ENCODE data around the gene WDR37. TPM values are rescaled to one million over a fixed set of nuclear protein-coding genes. Genes with fewer than 3 reads are reported as not detected.

Gene WDR37
- total RNA-seq, 1 experiment from 2014 or later, result 20.6 TPM

DNA sequence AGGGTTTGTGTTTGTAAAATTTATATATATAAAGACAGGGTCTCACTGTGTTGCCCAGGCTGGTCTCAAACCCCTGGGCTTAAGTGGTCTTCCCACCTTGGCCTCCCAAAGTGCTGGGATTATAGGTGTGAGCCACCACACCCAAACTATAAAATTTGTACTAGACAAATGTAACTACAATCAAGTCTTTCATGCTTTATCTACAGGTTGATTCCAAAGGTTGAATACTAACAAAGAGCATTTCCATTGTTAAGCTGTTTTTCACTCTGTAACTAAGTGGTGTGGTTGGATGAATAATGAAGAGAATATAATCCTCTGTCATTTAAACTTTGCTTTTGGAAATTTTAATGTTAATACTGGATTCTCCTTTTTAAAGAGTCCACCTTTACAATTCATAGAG, 22.5 kb downstream of the WDR37 start:
- Mint-ChIP-seq H3K27me3 (ENCODE audit: insufficient read depth, unreplicated experiment) (no peaks in the 10 kb centered on the region), H3K36me3 (ENCODE audit: insufficient read depth, unreplicated experiment) (peaks cover 46% of the 10 kb centered on the region), H3K9me3 (ENCODE audit: unreplicated experiment) (no peaks in the 10 kb centered on the region), H3K27ac (ENCODE audit: unreplicated experiment) (no peak overlapping the region), H3K4me3 (ENCODE audit: unreplicated experiment) (no peak overlapping the region), H3K4me1 (ENCODE audit: low read depth, unreplicated experiment) (no peaks in the 10 kb centered on the region)
- DNase-seq, result no peak
- Histone ChIP-seq H3K4me1 (no peaks in the 10 kb centered on the region), H3K9me3 (0 out of 2 replicates have a peak, but pooled peaks cover 3% of the 10 kb centered on the region), H3K4me3 (ENCODE audit: low read depth, low read length) (no peak overlapping the region), H3K27me3 (replicated peaks; ENCODE audit: control insufficient read depth, insufficient read depth, low read length) (no peaks in the 10 kb centered on the region), H3K36me3 (ENCODE audit: control insufficient read depth, insufficient read depth, low read length) (0 out of 2 replicates have a peak, but pooled peaks cover 1% of the 10 kb centered on the region)
- TF ChIP-seq, protein P1, sequence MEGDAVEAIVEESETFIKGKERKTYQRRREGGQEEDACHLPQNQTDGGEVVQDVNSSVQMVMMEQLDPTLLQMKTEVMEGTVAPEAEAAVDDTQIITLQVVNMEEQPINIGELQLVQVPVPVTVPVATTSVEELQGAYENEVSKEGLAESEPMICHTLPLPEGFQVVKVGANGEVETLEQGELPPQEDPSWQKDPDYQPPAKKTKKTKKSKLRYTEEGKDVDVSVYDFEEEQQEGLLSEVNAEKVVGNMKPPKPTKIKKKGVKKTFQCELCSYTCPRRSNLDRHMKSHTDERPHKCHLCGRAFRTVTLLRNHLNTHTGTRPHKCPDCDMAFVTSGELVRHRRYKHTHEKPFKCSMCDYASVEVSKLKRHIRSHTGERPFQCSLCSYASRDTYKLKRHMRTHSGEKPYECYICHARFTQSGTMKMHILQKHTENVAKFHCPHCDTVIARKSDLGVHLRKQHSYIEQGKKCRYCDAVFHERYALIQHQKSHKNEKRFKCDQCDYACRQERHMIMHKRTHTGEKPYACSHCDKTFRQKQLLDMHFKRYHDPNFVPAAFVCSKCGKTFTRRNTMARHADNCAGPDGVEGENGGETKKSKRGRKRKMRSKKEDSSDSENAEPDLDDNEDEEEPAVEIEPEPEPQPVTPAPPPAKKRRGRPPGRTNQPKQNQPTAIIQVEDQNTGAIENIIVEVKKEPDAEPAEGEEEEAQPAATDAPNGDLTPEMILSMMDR (IDR thresholded peaks at IDR 0.05; ENCODE audit: insufficient read depth in 1 of 2, low read depth in 1 of 2, low read length in 1 of 2, severe bottlenecking in 1 of 2, unreplicated experiment in 1 of 2), result no peak
- ChIA-PET POLR2A (no interaction called here), CTCF (no interaction called here)
- BruUV-seq (replicated peaks), result no TSS peak
- intact Hi-C loops (cut with micrococcal nuclease; ENCODE audit: unreplicated experiment), result no loop called here

DNA sequence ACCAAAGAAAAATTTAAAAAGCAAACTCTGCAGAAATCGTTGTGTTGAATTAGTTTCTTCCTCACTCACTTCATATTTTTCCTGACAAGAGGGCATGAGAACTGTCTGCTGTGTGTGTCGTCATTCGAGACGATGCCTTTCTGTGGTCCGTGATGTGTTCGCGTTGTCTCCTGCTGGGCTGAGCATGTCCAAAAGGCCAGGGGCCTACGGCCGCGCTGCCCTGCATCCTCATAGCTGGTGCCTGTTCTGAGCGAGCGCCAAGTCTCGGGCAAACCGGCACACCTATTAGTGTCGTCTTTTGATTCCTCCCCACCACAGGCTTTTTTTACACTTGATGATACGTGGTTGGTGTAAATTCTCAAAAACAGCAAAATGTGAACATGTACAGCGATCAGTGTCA, 27.4 kb downstream of the WDR37 start:
- Mint-ChIP-seq H3K27ac (ENCODE audit: unreplicated experiment) (no peak overlapping the region), H3K9me3 (ENCODE audit: unreplicated experiment) (no peaks in the 10 kb centered on the region), H3K4me1 (ENCODE audit: low read depth, unreplicated experiment) (no peaks in the 10 kb centered on the region), H3K4me3 (ENCODE audit: unreplicated experiment) (no peak overlapping the region), H3K36me3 (ENCODE audit: insufficient read depth, unreplicated experiment) (peaks cover 61% of the 10 kb centered on the region), H3K27me3 (ENCODE audit: insufficient read depth, unreplicated experiment) (no peaks in the 10 kb centered on the region)
- Histone ChIP-seq H3K36me3 (ENCODE audit: control insufficient read depth, insufficient read depth, low read length) (0 out of 2 replicates have a peak, but pooled peaks cover 1% of the 10 kb centered on the region), H3K4me1 (no peaks in the 10 kb centered on the region), H3K4me3 (ENCODE audit: low read depth, low read length) (no peak overlapping the region), H3K27me3 (replicated peaks; ENCODE audit: control insufficient read depth, insufficient read depth, low read length) (no peaks in the 10 kb centered on the region), H3K9me3 (no peaks in the 10 kb centered on the region)
- intact Hi-C loops (cut with micrococcal nuclease; ENCODE audit: unreplicated experiment), result no loop called here
- CTCF ChIA-PET, result no interaction called here
- DNase-seq, result peak in 1 of 2 experiments; percentile 14
- TF ChIP-seq, protein P1 (IDR thresholded peaks at IDR 0.05; ENCODE audit: insufficient read depth in 1 of 2, low read depth in 1 of 2, low read length in 1 of 2, severe bottlenecking in 1 of 2, unreplicated experiment in 1 of 2), result no peak
- POLR2A ChIA-PET, result no interaction called here
- BruUV-seq (replicated peaks), result no TSS peak

DNA sequence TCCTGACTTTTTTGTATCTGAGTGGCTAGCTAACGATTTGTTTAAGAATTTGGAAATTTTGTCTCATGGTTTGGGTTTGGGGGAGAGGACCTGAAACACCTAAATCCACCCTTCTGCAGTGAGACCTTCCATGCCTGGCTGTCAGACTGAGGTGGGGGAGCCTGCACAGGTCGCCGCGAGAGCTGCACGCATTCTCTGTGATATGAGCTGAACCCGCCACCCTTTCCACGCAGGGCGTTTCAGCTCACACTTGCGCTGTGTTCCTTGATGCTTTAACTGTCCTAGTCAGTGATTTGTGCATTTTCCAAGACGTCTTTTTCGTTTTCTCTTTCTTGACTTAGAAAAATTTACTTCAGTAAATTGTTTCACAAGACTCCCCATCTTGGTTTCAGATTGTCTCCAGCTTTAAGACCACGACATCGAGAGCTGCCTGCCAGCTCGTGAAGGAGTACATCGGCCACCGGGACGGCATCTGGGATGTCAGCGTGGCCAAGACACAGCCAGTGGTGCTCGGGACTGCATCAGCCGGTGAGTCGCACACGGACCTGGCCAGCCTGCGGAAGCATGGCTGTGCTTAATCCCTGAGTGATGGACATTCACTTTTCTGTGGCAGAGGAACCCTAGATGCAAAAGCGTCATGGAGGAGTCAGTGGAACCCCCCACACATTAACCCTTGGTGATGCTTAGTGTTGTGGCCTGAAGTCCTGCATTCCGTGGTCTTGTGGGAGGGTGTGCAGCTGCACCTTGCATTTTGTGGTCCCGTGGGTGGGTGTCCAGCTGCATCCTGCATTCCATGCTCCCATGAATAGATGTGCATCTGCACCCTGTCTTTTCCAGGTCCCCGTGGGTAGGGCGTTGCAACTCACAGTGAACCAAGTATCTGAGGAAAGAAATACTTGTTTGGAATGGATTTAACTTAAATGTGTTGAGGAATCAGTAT, 28.1 kb downstream of the WDR37 start:
- H3K4me3 Mint-ChIP-seq (ENCODE audit: unreplicated experiment), result no peak overlapping the region
- Histone ChIP-seq H3K9me3 (no peaks in the 10 kb centered on the region), H3K4me3 (ENCODE audit: low read depth, low read length) (no peak overlapping the region), H3K36me3 (ENCODE audit: control insufficient read depth, insufficient read depth, low read length) (peaks cover 1% of the 10 kb centered on the region; the same call in 1 of the 2 replicates), H3K4me1 (no peaks in the 10 kb centered on the region), H3K27me3 (replicated peaks; ENCODE audit: control insufficient read depth, insufficient read depth, low read length) (no peaks in the 10 kb centered on the region)
- H3K36me3 Mint-ChIP-seq (ENCODE audit: insufficient read depth, unreplicated experiment), result peaks cover 54% of the 10 kb centered on the region
- no peaks in the 10 kb centered on the region for H3K9me3 Mint-ChIP-seq (ENCODE audit: unreplicated experiment)
- peak in 1 of 2 experiments; percentile 27 for DNase-seq
- ChIA-PET POLR2A (no interaction called here), CTCF (no interaction called here)
- intact Hi-C loops (cut with micrococcal nuclease; ENCODE audit: unreplicated experiment), result no loop called here
- H3K27me3 Mint-ChIP-seq (ENCODE audit: insufficient read depth, unreplicated experiment), result no peaks in the 10 kb centered on the region
- no TSS peak for BruUV-seq (replicated peaks)
- TF ChIP-seq, protein P1 (IDR thresholded peaks at IDR 0.05; ENCODE audit: insufficient read depth in 1 of 2, low read depth in 1 of 2, low read length in 1 of 2, severe bottlenecking in 1 of 2, unreplicated experiment in 1 of 2), result no peak
- no peak overlapping the region for H3K27ac Mint-ChIP-seq (ENCODE audit: unreplicated experiment)
- H3K4me1 Mint-ChIP-seq (ENCODE audit: low read depth, unreplicated experiment), result no peaks in the 10 kb centered on the region
